ENCODE measurements around the gene TRABD2A.

Gene TRABD2A, protein sequence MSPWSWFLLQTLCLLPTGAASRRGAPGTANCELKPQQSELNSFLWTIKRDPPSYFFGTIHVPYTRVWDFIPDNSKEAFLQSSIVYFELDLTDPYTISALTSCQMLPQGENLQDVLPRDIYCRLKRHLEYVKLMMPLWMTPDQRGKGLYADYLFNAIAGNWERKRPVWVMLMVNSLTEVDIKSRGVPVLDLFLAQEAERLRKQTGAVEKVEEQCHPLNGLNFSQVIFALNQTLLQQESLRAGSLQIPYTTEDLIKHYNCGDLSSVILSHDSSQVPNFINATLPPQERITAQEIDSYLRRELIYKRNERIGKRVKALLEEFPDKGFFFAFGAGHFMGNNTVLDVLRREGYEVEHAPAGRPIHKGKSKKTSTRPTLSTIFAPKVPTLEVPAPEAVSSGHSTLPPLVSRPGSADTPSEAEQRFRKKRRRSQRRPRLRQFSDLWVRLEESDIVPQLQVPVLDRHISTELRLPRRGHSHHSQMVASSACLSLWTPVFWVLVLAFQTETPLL

DNA sequence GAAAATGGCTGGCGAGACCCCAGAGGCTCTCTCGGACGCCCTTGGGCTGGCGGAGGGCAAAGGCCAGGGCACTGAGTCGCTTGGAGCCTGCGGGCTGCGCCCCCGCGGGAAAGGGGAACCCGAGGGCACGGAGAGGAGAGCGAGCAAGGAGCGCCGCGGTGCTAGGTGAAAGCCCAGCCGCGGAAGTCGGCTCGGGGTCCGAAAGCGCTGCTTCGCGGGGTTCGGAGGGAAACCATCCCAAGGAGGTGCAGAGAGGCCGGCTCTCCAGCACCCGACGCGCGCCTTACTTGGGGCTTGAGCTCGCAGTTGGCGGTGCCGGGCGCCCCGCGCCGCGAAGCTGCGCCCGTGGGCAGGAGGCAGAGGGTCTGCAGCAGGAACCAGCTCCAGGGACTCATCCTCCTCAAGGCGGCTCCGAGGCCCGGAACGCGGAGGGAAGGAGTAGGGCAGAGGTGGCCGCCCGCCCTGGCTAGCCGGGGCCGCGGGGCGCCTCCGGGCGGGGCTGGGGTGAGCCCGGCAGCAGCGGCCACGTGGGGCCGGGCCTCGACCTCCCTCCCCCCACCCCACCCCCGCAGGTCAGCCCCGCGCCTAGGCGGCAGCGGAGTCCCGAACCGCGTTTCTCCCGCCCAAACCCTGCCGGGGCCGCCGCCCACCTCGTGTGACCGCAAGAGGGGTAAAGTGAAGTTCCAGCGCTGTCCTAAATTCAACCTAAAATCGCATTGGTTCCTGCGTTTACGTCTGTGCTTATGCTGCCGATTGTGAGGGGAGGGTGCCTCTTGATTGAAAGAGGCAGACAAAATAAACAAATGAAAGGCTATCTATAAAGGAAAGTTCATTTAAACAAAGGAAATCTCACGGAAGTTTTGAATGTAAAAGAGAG is at the start of gene TRABD2A:
Gene TRABD2A (minus strand): TSS at position 440 of the 877 bp plus-strand sequence. CDS start 45 bp downstream, at position 395.
- H3K27ac ChIP-seq = no peak within 1 kb of the TSS
- TF ChIP-seq, protein P1, sequence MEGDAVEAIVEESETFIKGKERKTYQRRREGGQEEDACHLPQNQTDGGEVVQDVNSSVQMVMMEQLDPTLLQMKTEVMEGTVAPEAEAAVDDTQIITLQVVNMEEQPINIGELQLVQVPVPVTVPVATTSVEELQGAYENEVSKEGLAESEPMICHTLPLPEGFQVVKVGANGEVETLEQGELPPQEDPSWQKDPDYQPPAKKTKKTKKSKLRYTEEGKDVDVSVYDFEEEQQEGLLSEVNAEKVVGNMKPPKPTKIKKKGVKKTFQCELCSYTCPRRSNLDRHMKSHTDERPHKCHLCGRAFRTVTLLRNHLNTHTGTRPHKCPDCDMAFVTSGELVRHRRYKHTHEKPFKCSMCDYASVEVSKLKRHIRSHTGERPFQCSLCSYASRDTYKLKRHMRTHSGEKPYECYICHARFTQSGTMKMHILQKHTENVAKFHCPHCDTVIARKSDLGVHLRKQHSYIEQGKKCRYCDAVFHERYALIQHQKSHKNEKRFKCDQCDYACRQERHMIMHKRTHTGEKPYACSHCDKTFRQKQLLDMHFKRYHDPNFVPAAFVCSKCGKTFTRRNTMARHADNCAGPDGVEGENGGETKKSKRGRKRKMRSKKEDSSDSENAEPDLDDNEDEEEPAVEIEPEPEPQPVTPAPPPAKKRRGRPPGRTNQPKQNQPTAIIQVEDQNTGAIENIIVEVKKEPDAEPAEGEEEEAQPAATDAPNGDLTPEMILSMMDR (IDR thresholded peaks at IDR 0.05) = no peak
- TF ChIP-seq ZFX (IDR thresholded peaks at IDR 0.05; ENCODE audit: borderline replicate concordance) = no peak

DNA sequence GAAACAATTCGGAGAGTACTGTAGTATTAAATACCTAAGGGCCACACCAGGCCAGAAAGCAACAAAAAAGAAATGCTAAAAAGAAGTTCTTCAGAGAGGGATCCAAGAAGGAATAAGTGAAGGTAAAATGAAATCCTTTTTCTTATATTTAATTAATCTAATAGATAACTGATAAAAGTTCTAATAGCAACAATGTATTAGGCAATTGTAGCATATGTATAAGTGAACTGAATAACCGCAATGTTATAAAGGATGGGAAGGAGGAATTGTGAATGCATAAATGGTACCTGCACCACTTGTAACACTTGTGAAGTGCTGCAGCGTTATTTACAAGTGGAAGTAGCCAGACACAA is 46.4 kb upstream of the TRABD2A start:
- no peak for TF ChIP-seq ZFX (IDR thresholded peaks at IDR 0.05; ENCODE audit: borderline replicate concordance)
- TF ChIP-seq, protein P1 (IDR thresholded peaks at IDR 0.05) = peak; percentile 58
- peak overlapping the region; percentile 69 for H3K27ac ChIP-seq

DNA sequence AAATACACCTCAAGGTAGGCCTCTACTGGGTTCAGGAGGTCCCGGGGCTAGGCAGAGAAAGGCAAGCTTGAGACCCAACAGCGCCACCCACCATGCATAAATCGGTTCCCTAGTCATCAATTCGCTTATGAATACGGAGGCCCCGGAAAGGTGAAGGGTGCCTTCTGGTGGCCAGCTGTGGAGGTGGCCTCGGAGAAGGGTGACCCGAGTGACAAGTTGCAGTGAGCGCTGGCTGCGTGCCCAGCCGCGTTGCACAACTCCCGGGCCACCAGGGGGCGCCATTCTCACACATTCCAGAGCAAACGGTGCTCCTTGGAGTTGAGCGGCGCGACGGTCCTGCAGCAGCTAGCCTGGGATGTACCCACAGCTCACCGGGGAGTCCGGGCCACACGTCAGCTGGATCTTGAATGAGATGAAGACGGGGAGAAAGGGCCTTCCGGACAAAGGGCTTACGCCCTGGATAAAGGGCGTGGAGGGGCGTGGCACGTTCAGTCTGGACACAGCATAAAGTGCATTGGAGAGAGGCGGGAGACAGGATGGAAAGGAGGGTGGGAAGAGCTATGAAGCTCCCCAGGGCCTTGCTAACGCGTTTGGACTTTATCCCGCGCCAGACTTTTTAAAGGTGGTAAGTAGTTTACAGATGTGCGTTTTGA is 45.0 kb upstream of the TRABD2A start:
- TF ChIP-seq, protein P1 (IDR thresholded peaks at IDR 0.05) = peak; percentile 93
- no peak for TF ChIP-seq ZFX (IDR thresholded peaks at IDR 0.05; ENCODE audit: borderline replicate concordance)
- H3K27ac ChIP-seq = peak overlapping the region; percentile 69

DNA sequence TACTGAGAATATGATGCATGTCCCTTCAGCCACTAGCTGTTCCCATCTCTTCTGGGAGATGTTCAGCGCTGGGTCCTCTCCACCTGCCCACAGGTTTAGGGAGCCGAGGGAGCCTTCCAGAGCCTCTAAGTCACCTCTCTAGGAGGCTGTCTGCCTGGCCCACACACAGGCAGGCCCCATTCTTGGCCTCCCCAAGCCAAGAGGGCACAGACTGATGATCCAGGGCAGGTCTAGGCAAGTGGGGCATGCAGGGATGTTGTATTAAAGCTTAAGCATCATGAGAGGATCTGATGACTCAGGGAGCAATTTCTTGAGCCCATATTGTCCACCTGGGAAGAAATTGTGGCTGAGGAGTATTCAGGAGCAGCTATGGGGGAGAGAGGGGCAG is 44.4 kb upstream of the TRABD2A start:
- peak overlapping the region; percentile 69 for H3K27ac ChIP-seq

DNA sequence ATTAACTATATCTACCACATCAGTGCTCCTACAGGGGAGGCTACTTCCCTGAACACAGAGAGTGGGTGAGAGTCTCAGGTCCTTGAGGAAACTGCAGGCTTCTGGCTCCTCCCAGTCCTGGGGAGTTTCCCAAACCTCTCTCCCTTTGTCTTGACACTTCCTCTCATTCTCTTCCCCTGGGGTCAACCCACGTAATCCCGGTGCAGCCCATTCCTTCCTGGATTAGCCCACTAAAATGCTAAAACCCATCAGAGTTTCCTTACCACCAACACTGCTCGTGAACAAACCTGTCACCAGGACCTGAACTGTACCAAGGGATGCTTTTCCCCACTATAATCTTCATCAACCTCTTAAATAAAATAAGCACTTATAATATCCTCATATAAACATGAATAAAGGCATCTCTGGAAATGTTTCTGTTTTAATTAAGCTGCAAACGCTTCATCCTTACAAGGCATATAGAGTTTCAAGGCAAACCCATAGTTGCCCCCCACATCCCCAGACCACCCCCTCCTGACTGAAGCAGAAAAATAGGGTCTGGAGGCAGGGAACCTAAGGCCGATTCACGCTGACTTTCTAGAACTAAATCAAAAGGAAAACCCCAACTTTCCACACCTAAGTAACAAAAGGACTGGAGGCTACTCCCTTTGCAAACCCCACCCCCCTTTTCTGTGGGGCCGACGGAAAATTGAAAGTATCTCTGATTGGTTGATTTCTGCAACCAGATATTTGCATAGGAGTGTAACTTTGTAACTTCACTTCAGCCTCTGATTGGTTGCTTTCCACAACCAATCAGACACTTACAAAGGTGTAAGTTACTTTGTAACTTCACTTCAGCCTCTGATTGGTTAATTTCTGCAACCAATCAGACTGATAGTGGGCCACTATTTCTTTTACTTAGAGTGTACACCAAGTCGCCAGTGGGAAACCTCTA is 43.6 kb upstream of the TRABD2A start:
- TF ChIP-seq, protein P1 (IDR thresholded peaks at IDR 0.05) = no peak
- no peak for TF ChIP-seq ZFX (IDR thresholded peaks at IDR 0.05; ENCODE audit: borderline replicate concordance)
- H3K27ac ChIP-seq = peak overlapping the region; percentile 69

More for the DNA sequence above, 44.4 kb upstream of the TRABD2A start:
- no peak for TF ChIP-seq ZFX (IDR thresholded peaks at IDR 0.05; ENCODE audit: borderline replicate concordance)
- TF ChIP-seq, protein P1 (IDR thresholded peaks at IDR 0.05) = no peak

DNA sequence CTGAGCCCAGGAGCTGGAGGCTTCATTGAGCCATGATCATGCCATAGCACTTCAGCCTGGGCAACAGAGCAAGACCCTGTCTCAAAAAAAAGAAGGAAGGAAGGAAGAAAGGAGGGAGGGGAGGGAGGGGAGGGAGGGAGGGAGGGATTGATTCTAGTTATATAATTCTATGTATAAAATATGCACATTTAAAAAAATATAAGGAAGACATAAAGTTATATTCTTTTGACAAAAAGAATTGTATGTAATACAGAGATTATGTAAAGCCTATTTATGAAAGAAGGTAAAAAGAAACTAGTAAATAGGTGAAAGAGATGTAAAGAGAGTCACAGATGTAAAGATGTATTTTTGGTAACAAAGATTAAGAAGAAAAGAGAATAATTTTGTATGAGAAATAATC is 42.1 kb upstream of the TRABD2A start:
- TF ChIP-seq, protein P1 (IDR thresholded peaks at IDR 0.05) = no peak
- TF ChIP-seq ZFX (IDR thresholded peaks at IDR 0.05; ENCODE audit: borderline replicate concordance) = no peak
- no peak overlapping the region for H3K27ac ChIP-seq

All from 22Rv1 (cell line).